Kasumi-1 (cell line): ENCODE results near the gene SLCO3A1.

Experiments used
- DNase-seq, 2 experiments: peaks; one replicate each; lab custom pipeline; 2025; lab: John Stamatoyannopoulos, UW

SLCO3A1 gene

DNA sequence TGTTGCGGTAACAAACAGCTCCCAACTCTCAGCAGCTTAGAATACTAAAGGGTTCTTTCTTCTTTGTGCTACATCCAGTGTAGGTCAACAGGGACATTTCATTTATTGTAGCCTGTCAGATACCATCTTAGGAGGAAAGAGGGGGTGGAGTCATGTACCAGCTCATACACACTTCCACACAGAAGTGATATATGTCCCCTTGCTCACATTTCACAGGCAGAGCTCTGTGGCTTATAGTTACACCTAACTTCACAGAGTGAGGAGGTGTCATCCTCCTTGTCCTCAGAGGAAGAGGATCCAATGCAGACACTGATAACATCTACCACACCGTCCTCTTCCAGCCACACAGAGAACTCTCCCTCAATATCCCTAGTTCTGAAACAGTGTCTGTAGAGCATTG lies 247.2 kb downstream of the SLCO3A1 start:
- no peak for DNase-seq

DNA sequence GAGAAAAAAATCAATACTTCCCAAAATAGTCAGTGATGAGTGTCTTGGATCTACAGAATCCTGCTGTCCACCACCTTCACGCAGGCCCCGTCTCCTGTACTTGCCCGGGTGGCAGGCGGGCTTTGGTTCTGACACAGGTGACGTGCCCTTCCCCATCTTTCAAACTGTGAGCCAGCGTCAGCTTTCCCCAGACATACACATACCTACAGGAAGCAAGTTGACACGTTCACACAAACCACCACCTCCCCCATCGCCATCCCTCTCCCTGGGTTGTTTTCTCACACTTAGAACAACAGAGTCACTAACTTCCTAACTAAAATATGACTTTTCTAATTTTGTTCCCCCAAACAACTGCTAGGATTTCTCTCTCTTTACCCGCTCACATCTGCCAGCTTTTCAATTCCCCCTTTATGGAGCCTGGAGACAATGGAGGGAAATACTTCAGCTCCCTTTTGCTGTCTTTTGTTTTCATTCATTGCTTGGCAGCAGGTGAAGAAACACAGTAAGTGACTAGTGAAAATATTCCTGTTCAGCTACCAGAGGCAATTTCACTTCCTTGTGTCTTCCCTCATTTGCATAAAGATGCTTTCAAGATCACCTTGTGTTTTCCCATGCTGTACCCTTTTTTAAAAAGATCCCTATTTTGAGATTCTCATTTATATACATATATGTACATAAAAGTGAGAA lies 248.3 kb downstream of the SLCO3A1 start:
- DNase-seq: no peak

DNA sequence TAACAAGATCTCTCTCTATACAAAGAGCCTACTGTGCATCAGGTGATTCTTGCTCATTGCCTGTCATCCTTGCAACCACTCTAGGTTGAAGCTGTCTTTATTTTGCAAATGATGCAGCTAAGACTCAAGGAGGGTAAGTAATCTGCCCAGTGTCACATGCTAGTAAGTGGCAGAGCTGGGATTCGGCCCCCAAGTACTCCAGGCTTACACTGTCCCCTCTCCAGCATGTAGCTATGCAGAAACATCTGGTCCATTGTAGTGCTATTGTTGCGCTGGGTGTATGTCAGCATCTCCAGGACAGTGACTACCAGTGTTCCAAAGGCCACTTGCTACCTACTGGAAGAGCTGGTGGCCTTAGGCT lies 248.9 kb downstream of the SLCO3A1 start:
- DNase-seq: no peak

DNA sequence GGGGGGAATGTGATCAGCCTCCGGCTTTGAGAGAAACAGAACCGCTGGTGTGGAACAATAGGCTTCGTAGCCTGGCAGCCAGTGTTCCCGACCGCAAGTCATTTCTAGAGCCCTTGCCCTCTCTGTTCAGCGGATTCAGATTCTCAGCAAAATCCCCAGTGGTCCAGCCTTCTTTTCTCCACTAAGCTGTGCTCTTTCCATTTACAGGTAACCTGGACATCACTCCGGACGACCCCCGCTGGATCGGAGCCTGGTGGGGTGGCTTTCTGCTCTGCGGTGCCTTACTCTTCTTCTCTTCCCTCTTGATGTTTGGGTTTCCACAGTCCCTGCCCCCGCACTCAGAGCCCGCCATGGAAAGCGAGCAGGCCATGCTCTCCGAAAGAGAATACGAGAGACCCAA lies 250.6 kb downstream of the SLCO3A1 start:
- DNase-seq: no peak

DNA sequence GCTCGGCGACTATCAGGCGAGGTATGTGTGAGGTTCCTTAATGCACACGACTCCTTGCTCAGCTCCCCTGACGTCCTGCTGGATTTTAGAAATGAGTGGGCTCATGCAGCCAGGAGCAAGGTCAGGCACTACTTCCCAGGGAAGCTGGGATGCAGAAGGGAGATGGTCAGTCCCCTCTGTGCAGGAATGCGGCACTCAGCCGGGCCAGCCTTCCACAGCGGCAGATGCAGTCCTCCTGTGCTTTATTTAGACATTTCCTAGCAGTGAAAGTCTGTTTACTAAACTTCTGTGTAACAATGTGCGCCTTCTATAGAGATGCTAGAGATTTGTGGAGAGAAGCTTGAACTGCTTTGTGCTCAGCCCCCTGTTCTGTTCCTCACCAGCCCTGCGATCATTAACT lies 252.1 kb downstream of the SLCO3A1 start:
- no peak for DNase-seq

DNA sequence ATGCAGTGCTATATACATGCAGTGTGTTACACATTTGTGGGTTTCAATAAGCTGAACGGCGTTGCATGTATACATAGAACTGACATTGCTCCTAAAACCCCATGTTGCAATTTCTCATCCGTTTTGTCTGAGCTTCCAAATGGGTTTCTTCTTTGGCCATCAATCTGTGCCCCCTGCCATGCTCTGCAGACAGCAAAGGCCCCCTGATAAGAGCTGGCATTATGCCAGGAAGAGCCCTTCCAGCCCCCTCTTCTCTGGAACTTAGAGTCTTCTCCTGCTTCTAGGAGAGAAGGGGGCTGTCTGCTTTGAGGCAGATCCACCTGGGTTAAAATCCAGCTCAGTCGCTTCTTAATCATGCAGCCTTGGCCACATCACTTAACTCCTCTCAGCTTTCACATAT lies 254.0 kb downstream of the SLCO3A1 start:
- no peak for DNase-seq

DNA sequence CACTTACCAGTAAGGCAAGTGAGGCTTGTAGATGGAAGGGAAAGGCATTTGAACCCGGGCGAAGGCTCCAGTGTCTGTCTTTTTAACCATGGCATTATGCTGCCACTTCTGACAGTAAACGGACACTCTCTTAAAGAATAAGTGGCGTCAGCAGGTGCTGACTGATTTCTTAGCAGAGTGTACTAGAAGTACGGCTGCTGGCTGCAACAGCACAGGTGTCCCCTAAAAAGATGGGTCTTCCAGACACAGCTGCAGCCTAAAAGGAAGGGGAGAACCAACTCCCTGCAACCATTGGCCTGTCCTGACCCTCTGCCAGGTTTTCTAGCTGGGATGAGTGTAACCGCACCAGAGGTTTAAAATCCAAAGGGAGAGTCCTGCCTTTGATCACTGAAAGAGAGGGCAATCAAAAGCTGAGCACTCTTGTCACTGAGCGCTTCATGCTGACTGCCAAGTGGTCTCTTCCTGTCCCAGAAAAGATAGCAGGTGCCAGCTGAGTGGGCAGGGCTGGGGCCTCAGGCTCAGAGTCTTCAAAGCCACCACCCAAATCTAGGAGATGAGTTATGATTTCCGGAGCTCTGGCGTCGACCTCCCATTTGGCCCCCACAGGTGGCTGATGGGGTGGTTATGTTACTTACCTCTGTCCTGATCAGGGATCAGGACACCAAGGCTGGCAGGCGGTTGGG lies 255.8 kb downstream of the SLCO3A1 start:
- no peak for DNase-seq

DNA sequence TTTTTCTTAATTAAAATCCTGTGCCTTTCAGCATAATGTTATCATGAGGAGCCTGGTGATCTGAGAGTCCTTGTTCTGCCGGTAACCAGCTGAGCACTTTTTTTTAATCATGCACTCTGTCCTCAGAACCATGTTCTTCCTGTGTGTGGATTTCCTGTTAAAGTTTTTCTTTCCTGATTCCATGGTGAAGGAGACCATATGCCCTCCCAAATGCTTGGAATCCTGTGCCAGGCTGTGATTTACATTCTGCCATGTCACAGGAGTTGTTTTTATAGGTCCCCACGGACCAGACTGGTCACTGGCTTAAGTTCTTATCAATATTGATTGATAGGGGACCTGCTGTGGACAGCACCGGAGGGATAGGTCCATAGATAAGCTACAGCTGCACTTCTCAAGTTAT lies 257.8 kb downstream of the SLCO3A1 start:
- no peak for DNase-seq

DNA sequence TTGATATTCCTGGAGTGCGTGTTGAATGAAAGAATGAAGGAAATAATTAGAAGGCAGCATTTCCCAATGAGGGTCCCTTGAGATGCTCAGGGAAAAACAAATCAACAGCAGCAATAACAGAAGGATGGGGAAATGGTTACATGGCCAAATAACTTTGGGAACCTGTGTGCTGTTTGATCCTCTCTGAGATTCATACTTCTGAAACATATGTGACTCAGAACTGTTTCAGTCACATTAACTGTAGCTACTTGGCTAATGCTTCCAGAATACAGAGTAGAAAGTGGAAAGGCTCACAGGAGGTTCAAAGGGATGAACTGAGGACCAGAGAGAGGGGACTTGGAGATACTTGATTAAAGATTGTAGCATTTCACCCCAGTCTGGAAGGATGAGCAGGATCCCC lies 258.2 kb downstream of the SLCO3A1 start:
- DNase-seq: no peak

DNA sequence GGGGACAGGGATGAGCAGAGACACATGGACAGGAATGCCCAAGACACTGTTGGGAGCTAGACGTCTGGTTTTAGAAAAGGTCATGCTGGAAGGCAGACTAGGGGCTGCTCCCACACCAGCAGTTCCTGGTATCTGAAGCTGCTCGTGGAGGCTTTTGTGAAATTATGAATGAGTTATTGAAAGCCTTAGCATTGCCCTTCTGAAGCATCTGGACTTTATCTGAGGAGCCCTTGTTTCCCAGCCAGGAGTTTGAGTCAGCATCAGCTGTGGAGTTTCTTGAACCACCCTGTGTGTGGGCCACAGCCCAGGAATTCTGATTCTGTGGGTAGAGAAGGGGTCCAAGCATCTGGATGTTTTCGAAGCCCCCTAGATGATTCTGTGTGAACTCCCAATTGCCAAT lies 258.7 kb downstream of the SLCO3A1 start:
- no peak for DNase-seq

DNA sequence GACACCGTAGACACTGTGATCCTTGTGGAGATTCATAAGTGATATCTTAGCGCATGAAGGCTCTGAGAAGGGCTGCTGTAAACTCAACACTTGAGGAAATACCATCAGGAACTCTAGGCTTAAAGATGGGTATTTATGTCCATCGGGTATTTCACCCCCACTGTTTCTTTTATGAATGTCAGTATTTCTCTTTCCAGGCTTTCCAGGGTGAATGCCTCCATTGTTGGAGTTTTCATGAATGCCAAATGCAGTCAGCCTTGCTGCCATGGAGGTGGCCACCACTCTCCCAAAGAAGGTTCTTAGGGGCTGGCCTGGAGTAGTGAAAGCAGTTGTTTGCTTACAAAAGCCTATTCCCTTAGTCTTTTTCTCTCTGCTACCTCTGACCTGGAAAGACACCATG lies 259.2 kb downstream of the SLCO3A1 start:
- no peak for DNase-seq

DNA sequence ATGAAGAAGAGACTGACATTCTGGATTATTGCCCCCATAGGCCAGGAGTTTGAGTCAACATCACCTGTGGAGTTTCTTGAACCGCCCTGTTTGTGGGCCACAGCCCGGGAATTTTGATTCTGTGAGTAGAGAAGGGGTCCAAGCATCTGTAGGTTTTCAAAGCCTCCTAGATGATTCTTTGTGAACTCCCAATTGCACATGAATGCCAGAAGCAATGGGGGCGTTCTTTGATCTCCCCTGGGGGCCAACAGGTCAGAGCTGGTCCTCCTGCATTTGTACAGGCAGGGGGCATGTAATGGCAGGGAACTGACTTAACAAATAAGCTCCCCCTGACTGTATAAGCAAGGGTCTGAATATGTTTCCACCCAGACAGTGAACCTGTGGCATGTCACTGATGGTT lies 260.3 kb downstream of the SLCO3A1 start:
- DNase-seq: no peak

DNA sequence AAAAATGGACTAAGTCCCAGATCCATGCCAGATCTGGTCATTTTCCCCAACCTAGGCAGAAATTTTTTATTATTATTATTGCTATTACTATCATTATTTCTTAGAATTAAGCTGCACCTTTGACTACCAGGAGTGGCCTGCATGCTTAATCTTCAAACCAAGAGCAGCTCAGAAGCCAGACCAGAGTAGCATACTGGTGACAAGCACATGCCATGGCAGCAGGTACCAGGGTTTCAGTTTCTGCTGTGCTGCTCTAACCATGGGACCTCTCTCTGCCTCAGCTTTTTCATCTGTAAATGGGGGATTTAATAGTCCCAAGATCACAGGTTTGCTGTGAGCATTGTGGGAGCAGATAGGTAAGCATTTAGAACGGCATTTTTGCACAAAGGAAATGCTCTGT lies 262.3 kb downstream of the SLCO3A1 start:
- DNase-seq: no peak

DNA sequence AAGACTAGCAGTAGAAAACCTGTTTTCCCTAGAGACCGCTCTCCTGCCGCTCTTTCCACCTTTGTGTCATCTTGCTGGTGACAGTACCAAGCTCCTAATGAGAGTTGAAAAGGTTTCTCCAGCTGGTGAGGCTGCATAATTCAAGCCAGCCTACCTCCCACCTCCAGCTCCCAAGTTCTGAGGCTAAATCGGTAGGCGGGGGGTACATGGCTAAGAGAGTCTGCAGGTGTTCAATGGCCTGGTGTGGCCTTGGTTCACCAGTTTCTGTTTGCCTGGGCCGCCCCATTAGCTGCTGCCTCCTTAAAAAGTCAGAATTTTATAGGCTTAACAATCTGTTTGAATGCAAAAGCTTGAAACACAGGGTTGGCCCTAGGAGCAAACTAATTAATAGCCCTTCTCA lies 262.8 kb downstream of the SLCO3A1 start:
- DNase-seq: no peak

DNA sequence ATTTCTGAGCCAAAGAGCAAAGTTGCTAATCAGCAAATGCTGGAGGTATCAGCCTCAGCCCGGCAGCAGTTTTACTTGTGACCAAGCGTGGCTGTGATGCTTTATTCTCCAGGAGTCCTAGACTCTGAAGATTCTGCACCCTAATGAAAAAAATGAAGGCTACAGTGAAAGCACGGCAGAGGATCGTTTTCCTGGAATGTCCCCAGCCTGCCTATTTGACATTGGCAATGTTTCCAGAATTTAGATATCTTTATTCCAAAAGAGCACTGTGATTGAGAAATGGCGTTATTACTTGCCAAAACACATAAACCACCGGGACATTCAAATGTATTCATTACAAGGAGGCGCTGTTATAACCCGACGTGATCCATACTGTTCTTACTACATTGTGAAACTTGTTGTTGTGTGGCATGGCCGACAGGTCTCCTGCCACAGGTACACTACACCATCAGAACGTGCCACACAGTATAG lies 263.8 kb downstream of the SLCO3A1 start:
- no peak for DNase-seq

DNA sequence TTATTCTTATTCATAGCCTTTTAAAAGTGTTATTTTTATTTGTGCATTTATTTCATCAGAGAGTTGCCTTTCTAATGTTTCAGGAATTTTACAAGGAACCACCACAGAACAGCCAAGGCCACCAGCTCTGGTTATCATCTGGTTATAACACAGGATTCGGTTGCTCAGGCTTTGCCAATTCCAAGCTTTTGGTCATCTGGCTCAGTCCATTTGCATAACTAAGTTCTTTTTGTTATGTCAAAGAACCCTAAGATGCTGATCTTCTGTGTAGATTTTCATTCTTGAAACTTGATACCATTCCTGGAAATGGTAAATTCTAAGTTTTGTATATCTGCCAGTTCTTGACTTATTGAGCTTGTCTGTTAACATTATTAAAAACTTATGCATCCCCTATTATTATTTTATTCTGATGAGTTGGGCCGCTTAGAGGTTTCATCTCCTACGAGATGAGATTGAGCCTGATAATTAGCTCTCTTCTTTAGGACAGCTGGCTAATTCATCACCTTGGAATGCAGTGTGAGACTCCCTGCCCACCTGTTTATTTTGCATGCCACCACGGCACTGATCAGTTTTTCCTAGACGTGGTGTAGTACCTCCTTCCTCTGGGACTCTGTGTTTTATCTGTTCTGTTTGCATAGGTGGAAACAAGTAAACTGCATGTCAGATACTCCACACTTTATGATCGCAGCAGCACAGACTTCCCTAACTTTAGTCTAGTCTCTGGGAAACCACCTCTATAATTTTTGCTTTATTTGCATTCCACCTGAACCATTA lies 264.8 kb downstream of the SLCO3A1 start:
- DNase-seq: no peak

DNA sequence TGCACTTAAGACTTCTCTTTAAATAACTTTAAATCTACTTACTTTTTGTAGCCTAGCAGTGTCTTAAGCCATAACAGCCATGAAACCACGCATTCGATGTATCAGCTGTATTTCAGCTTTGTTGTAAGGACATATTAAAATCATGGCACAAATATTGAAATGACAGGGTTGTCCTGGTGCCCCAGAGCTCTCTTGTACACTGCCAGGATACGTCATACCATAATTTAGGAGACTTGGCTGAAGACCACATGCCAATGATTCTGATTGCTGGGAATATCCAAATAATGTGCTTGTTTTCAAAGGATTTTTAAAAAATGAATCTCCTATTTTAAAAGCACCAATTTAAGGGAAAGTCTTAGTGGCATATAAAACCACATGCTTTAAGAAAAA lies 265.4 kb downstream of the SLCO3A1 start:
- DNase-seq: no peak

DNA sequence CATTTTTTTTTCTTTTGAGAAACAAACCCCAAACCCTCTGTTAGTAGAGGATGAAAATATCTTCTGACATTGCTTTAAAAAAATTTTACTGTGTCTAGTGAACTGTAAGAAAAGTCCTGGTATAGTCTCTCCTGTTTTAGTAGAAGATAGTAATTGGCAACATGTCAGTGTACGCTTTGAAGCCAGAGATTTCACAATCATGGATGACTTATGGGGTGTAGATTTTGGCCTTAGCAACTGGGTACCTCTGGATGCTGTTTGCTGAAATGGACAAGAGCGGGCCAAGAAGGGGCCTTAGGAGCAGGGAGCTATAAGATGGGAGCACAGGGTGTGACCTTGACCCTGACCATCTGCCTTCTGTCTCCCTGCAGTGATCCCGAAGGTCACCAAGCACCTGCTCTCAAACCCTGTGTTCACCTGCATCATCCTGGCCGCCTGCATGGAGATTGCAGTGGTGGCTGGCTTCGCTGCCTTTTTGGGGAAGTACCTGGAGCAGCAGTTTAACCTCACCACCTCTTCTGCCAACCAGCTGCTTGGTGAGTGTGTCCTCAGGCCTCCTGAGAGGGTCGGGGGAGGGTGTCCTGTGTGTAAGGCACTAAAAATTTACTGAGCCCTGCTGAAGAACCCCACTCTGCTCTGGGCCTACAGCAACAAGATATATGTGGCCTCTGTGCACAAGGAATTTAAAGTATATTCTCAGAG lies 266.7 kb downstream of the SLCO3A1 start:
- DNase-seq: no peak

DNA sequence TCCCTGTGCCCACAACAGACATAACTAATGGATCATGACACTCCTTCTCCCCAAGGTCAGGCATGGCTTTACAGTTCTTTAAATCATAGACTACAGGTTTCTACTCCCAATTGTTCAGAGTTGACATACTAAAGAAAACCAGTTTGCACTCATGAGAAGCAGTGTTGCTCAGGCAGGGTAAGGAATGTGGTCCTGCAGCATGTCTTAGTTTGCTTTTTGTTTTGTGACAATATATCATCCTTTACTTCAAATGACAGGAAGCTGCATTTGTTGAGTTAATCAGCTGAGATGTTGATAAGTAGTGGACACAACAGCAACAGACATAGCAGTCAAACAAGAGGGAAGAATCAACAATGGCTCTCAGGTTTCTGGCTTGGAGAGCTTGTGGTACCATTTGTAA lies 267.5 kb downstream of the SLCO3A1 start:
- DNase-seq: no peak

DNA sequence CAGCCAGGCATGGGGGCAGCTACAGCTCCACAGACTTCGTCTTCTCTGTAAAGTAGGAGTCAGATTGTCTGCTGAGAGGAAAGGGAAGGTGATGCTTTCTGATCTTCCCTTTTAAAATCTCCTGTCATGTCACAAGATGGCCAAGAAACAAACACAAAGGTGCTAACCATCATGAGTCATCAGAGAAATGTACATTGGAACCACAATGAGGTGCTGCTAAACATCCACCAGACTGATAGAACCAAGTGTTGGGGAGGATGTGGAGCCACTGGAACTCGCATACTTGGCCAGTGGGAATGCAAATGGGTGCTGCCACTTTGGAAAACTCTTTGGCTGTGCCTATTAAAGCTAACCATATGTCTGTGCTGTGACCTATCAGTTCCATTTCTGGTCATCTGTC lies 268.8 kb downstream of the SLCO3A1 start:
- no peak for DNase-seq

DNA sequence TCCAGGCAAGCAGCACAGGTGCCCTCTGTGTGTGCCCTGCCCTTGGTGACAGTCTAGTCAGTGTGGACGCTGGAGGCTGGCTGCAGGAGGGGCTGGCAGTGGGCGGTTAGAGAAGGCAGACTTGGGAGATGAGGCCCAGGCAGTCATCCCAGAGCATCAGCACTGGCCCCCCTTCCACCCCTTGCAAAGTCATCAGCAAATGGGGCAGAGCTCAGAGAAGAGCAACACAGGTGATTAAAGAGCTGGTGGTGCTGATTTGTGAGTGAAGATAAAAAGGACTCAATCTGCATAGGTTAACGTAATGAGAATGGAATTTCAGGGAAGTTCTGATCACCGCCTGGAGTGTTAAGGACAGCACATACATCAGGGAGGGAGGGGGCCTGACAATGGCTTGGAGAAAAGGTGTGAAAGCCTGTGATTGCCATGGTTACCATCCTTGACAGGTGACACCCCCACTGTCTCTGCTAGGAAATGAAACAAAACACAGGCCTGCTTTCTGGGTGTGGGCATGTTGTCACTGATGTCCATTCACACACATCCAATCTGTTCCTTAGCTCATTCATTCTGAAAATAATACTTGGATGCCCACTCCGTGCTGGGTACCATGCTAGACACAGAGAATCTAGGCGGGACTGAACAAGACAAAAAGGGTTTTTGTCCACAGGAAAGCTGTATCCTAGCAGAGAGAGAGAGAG lies 270.6 kb downstream of the SLCO3A1 start:
- DNase-seq: no peak

DNA sequence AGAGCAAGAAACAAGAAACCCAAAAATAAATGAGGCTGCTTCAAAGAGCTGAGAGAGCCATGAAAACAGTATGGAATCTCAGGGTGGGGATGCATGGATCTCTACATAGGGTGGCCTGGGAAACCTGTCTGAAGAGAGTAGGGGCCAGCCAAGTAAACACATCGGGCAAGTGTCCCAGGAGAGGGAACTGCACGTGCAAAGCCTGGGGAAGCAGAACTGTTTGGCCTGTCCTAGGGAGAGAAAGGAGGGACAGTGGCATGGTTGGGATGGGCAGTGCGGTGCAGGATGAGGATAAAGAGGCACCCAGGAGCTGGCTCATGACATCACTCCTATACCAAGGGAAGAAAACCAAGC lies 271.1 kb downstream of the SLCO3A1 start:
- no peak for DNase-seq
